Regular cardiac myocyte (primary cell): Measurements from ENCODE around the gene CHST7. TPM values are rescaled to one million over a fixed set of nuclear protein-coding genes. Genes with fewer than 3 reads are reported as not detected.

ENCODE experiments used
- total RNA-seq: library from RNA; depleted of rRNA; stranded (reverse); fragments of >200 nt; gene quantifications from 2 replicates; pipeline ENCODE4 v1.2.3, GENCODE V29; 2014

The CHST7 gene
- total RNA-seq: 31.9 and 40.8 TPM in 2 replicates

GRCh38 chrX:46573331-46573891 is at the start of gene CHST7:
Gene CHST7, plus strand, starts transcription at chrX:46573765. Its CDS starts 167 bp downstream, at chrX:46573932.

GRCh38 chrX:46545111-46546005 is 28.2 kb upstream of the CHST7 start, which contains the start of gene ZNF674:
Gene ZNF674, minus strand, starts transcription at chrX:46545421. Its CDS starts 3,334 bp downstream, at chrX:46542087.

Other genes starting within 250 kb of the CHST7 start
- 2.5 and 5.1 TPM in 2 replicates for gene ZNF674, start 28.3 kb upstream of the CHST7 start, total RNA-seq
- gene SLC9A7, start 185.4 kb downstream of the CHST7 start, total RNA-seq: 56.9 and 67.9 TPM in 2 replicates